Measurements from ENCODE around the gene SERPINA1.

- no peak for TF ChIP-seq NRF1 (conservative IDR thresholded peaks at IDR 0.05; ENCODE audit: low read depth, low read length)
- TF ChIP-seq, protein P1, sequence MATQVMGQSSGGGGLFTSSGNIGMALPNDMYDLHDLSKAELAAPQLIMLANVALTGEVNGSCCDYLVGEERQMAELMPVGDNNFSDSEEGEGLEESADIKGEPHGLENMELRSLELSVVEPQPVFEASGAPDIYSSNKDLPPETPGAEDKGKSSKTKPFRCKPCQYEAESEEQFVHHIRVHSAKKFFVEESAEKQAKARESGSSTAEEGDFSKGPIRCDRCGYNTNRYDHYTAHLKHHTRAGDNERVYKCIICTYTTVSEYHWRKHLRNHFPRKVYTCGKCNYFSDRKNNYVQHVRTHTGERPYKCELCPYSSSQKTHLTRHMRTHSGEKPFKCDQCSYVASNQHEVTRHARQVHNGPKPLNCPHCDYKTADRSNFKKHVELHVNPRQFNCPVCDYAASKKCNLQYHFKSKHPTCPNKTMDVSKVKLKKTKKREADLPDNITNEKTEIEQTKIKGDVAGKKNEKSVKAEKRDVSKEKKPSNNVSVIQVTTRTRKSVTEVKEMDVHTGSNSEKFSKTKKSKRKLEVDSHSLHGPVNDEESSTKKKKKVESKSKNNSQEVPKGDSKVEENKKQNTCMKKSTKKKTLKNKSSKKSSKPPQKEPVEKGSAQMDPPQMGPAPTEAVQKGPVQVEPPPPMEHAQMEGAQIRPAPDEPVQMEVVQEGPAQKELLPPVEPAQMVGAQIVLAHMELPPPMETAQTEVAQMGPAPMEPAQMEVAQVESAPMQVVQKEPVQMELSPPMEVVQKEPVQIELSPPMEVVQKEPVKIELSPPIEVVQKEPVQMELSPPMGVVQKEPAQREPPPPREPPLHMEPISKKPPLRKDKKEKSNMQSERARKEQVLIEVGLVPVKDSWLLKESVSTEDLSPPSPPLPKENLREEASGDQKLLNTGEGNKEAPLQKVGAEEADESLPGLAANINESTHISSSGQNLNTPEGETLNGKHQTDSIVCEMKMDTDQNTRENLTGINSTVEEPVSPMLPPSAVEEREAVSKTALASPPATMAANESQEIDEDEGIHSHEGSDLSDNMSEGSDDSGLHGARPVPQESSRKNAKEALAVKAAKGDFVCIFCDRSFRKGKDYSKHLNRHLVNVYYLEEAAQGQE (IDR thresholded peaks at IDR 0.05; ENCODE audit: low read depth, low read length): no peak
- no peak for TF ChIP-seq RFX5 (IDR thresholded peaks at IDR 0.05; ENCODE audit: low read depth, low read length)
- TF ChIP-seq, protein P2, sequence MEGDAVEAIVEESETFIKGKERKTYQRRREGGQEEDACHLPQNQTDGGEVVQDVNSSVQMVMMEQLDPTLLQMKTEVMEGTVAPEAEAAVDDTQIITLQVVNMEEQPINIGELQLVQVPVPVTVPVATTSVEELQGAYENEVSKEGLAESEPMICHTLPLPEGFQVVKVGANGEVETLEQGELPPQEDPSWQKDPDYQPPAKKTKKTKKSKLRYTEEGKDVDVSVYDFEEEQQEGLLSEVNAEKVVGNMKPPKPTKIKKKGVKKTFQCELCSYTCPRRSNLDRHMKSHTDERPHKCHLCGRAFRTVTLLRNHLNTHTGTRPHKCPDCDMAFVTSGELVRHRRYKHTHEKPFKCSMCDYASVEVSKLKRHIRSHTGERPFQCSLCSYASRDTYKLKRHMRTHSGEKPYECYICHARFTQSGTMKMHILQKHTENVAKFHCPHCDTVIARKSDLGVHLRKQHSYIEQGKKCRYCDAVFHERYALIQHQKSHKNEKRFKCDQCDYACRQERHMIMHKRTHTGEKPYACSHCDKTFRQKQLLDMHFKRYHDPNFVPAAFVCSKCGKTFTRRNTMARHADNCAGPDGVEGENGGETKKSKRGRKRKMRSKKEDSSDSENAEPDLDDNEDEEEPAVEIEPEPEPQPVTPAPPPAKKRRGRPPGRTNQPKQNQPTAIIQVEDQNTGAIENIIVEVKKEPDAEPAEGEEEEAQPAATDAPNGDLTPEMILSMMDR (IDR thresholded peaks at IDR 0.05 in 2 of 3, conservative IDR thresholded peaks at IDR 0.05 in 1 of 3; ENCODE audit: control insufficient read depth in 2 of 3, extremely low read depth in 1 of 3, insufficient read depth in 1 of 3, low read depth in 3 of 3, low read length in 3 of 3): no peak
- no peak for TF ChIP-seq POLR2AphosphoS5 (IDR thresholded peaks at IDR 0.05; ENCODE audit: low read length)
- no peak for TF ChIP-seq CREB1 (IDR thresholded peaks at IDR 0.05; ENCODE audit: low read depth)
Measured at GRCh38 chr14:94404561-94404960, 16.2 kb upstream of the SERPINA1 start.
